22Rv1 (cell line): ENCODE results near the gene ANKRD55.
"Not testable (repeated sequence)": the region's sequence is repeated elsewhere in the genome, so short reads cannot be mapped to it uniquely, and the experiment has no call there.

ENCODE experiments used
- H3K27ac ChIP-seq: fragments of 450-650 bp; 2 replicates; pipeline ENCODE4 v1.5.1; 2017
- ZFX ChIP-seq: fragments of 450-650 bp; IDR thresholded peaks from 2 replicates; pipeline ENCODE4 v1.6.1; 2017; ENCODE audit warnings: antibody characterized with exemption, borderline replicate concordance
- TF ChIP-seq, protein P1 (sequence below): fragments of 450-650 bp; IDR thresholded peaks from 2 replicates; pipeline ENCODE4 v1.5.1; 2017; ENCODE audit warnings: mild to moderate bottlenecking

ANKRD55 gene

GRCh38 chr5:56155992-56156584 lies 77.0 kb downstream of the ANKRD55 start:
- no peak overlapping the region for H3K27ac ChIP-seq
- no peak for TF ChIP-seq ZFX
- TF ChIP-seq, protein P1, sequence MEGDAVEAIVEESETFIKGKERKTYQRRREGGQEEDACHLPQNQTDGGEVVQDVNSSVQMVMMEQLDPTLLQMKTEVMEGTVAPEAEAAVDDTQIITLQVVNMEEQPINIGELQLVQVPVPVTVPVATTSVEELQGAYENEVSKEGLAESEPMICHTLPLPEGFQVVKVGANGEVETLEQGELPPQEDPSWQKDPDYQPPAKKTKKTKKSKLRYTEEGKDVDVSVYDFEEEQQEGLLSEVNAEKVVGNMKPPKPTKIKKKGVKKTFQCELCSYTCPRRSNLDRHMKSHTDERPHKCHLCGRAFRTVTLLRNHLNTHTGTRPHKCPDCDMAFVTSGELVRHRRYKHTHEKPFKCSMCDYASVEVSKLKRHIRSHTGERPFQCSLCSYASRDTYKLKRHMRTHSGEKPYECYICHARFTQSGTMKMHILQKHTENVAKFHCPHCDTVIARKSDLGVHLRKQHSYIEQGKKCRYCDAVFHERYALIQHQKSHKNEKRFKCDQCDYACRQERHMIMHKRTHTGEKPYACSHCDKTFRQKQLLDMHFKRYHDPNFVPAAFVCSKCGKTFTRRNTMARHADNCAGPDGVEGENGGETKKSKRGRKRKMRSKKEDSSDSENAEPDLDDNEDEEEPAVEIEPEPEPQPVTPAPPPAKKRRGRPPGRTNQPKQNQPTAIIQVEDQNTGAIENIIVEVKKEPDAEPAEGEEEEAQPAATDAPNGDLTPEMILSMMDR: no peak

GRCh38 chr5:56154732-56155484 lies 78.2 kb downstream of the ANKRD55 start:
- H3K27ac ChIP-seq: no peak overlapping the region
- TF ChIP-seq, protein P1: no peak
- no peak for TF ChIP-seq ZFX

DNA sequence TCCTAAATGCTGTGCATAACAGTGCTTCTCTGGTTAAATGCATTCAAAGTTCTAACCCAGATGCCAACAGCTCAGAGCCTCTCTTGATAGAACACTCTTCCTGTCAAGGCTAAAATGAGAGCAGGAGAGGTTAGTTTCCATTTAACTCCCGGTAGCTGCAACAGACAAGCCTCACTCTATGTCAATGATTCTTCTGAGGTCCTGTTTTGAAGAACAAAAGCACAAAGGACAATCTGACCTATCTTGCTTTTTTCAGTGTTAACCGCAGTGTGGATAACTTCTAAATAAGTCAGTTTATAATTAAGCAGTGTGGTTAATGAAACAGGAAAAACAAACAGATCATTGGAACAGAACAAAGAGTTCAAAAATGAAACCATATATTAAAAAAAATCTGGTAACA lies 80.7 kb downstream of the ANKRD55 start:
- H3K27ac ChIP-seq: no peak overlapping the region

GRCh38 chr5:56150756-56151155 lies 82.4 kb downstream of the ANKRD55 start:
- not testable (repeated sequence) for H3K27ac ChIP-seq

More for the DNA sequence above, 80.7 kb downstream of the ANKRD55 start:
- TF ChIP-seq ZFX: no peak

GRCh38 chr5:56148453-56148971 lies 84.6 kb downstream of the ANKRD55 start:
- TF ChIP-seq, protein P1: no peak
- no peak for TF ChIP-seq ZFX
- H3K27ac ChIP-seq: no peak overlapping the region

DNA sequence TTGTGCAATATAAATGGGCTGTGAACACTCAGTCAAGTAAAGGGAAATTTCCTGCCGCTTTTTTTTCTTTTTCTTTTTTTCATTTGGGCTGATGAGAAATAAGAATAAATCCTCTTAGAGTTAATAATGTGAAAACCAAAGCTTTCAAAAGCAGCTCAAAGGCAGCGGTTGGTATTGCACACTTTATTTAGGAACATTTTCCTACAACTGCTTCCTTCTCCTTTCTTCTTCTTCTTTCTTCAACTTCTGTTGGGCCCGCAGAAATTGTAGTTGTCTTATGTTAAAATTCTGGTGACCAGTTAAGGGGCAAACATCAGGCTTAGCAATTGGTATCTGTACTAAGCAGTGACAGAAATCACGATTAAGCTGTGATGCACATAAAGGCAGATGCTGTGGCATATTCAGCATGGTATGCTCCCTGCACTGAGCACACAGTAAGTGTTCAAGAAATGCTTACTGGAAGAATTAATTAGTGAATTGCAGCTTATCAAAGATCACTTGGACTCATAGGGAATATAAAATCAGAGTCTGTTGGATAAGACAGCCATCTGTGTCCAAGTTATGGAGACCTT lies 85.4 kb downstream of the ANKRD55 start:
- no peak overlapping the region for H3K27ac ChIP-seq
- TF ChIP-seq, protein P1: no peak
- TF ChIP-seq ZFX: no peak

DNA sequence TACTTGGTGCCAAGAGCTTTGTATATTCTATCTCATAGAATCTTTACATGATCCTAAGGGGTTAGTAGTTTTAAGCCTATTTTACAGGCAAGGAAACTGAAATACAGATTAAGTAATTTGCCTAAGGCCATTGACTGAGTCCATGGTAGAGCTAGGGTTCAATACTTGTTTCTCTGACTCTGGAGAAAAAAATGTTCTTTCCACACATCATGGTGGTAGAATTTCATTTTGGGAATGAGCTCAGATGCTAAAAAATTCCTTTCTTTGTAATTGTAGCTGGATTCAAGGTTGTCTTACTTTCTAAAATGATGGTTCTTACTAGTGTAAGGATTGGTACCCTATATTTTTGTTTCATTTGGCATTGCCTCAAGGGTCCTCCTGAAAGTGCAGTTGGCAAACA lies 86.0 kb downstream of the ANKRD55 start:
- no peak for TF ChIP-seq ZFX
- TF ChIP-seq, protein P1: no peak
- H3K27ac ChIP-seq: no peak overlapping the region

DNA sequence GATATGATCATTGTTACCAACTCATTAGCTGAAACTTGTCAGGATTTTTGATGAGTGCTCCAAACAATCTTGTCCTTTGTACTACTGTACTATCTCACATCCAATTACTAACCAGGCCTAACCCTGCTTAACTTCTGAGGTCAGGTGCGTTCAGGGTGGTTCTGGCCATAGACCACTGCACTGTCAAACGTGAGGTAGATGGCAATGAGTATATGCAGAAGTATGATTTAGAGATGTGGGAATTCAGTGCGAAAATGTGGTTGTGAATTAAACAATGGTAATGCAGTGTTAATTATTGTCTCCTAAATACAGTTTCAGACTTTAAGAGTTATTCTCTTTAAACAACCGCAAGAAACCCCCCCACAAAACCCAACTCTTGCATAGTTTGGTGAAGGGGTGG lies 86.5 kb downstream of the ANKRD55 start:
- no peak overlapping the region for H3K27ac ChIP-seq
- TF ChIP-seq ZFX: no peak
- TF ChIP-seq, protein P1: no peak
